DMS114 treated with DMSO at 0.1 percent for 48 hours (cell line): Measurements from ENCODE around the gene SRSF3.
"Not testable (repeated sequence)": the region's sequence is repeated elsewhere in the genome, so short reads cannot be mapped to it uniquely, and the experiment has no call there.

ENCODE experiments used
- DNase-seq: peaks from one replicate; lab custom pipeline; 2025; ENCODE audit not compliant: unreplicated experiment; lab: John Stamatoyannopoulos, UW

Gene SRSF3

GRCh38 chr6:36574679-36575078, 19.5 kb upstream of the SRSF3 start:
- DNase-seq: no peak

DNA sequence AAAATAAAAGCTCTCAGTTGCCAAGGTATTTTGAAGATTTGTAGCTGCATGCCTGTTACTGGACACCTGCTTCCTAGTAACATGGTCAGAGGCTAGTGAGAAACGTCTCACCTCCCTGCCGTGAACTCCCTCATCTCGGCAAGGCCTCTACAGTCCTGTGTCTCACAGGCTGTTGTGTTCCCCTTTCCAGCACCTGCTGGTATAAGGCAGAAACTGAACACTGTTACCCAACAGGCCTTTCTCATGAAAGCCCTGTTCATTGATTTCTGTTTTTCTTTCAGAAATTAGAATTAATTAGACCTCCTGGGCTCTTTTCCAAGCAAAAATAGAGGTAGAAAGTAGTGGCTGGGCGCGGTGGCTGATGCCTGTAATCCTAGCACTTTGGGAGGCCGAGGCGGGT, 17.6 kb upstream of the SRSF3 start:
- no peak for DNase-seq

DNA sequence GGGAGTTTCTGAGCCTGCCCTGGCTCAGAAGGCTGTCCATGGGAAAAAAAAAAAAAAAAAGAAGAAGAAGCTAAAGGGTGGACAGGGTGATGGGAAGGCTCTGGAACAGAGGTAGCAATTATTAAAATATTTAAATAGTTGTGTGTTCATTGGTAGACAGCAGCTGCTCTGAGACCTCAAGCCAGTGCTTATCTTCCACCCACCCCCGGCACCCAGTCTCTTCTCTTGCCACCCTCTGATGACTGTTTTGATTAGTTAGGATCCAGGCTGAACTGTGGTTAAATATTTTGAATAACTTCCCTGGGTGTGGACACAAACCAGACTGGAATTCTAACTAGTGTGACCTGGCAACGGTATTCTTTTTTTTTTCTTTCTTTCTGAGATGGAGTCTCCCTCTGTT, 16.9 kb upstream of the SRSF3 start:
- no peak for DNase-seq

DNA sequence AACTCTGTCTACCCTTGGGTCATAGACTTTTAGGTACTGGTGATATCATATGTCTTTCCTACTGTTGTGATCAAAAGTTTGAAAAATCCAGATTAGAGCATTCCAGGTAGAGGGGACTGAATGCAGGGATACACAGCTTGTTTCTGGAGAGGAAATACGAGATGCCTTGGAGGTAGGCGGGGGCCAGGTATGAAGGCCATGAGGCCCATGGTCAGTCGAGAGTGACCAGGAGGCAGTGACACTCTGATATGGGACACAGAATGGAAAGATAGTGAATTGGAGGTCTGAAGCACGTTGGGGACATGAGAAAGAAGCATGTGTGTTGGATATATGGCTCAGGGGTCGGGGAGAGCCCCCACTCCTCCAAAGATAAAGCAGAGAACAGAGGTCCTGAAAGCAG, 16.1 kb upstream of the SRSF3 start:
- no peak for DNase-seq

DNA sequence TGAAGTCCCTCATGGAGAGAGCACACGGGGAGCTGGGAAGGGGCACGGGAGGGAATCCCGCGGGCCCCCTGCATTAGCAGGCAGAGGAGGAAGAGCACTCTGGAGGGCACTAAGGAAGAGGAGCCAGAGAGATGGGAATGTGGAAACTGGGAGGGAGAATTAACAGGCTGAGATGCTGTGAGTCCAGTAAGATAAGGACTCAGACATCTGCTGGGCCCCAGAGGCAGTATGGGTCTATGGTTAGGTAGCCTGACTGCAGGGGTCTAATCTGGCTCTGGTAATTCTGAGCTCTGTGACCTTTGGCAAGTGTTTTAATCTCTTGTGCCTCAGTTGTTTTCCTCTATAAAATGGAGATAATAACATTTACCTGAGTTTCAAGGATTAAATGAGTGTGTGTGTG, 15.7 kb upstream of the SRSF3 start:
- DNase-seq: no peak

DNA sequence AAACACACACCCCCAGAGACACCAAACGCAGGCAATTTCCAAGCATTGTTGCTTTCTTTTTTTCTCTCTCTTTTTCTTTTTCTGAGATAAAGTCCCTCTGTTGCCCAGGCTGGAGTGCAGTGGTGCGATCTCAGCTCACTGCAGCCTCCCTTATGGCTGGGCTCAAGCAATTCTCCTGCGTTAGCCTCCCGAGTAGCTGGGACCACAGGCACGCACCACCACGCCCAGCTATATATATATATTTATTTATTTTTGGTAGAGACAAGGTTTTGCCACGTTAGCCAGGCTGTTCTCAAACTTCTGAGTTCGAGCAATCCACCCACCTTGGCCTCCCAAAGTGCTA, 14.0 kb upstream of the SRSF3 start:
- DNase-seq: no peak

DNA sequence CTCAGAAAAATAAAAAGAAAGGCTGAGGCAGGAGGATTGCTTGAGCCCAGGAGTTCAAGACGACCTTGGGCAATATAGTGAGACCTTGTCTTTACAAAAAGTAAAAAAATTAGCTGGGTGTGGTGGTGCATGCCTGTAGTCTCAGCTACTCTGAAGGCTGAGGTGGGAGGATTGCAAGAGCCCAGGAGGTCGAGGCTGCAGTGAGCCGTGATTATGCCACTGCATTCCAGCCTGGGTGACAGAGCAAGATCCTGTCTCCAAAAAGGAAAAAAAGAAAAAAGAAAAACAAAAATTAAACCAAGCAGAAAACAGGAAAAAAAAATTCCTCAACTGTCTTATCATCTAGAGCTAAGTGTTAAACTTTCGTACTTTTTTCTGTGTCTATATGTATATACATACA, 12.4 kb upstream of the SRSF3 start:
- no peak for DNase-seq

DNA sequence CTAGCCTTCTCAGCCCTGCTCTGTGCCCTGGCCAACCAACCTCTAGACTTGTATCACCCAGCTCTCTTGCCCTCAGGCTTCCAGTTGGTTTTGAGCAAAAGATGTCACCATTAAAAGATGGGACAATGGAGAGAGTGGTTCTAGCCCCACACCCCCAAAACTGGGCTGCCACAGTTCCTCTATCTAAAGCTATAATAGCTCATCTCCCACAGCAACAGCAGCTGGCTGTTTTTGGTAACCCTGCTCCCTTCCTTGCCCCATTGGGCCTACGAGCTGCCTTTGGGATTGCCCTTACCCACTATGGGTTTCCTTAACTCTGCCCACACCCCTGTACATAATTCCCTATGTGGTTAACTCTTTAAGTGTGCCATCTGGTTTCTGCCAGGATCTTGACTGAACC, 7.6 kb upstream of the SRSF3 start:
- no peak for DNase-seq

DNA sequence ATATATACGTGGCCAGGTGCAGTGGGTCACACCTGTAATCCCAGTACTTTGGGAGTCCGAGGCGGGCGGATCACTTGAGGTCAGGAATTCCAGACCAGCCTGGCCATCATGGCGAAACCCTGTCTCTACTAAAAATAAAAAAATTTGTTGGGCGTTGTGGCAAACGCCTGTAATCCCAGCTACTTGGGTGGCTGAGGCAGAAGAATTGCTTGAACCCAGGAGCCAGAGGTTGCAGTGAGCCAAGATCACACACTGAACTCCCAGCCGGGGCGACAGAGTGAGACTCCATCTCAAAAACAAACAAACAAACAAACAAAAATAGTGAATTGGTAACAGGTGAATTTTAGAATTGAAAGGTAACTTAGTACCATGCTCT, 5.1 kb upstream of the SRSF3 start:
- DNase-seq: not testable (repeated sequence)

- no peak for DNase-seq
Measured at GRCh38 chr6:36590237-36590636, 3.9 kb upstream of the SRSF3 start.

GRCh38 chr6:36592221-36592655, 1.9 kb upstream of the SRSF3 start:
- DNase-seq: no peak

- peak; percentile 66 for DNase-seq
Measured at GRCh38 chr6:36593569-36594028, 563 bp upstream of the SRSF3 start.

- peak; percentile 72 for DNase-seq
Measured at GRCh38 chr6:36594816-36595643, 868 bp downstream of the SRSF3 start.

DNA sequence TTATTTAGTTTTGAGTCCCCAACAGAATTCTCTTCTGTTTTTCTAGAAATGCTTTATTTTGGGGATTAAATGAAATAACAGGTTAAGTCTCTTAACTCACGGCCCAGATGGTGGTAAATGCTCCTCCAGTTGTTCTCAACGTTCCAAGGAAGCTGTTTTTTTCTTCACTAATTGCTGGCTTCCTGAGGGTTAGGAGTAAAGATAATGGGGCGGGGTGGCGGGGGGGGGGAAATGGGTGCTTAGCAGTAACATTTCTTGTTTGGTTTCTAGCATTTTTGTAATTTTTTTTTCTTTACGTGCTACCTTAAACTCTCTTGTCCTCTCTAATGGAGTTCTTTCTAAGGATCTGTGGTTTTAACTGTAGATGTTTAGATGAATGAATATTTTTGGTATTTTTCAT, 2.2 kb downstream of the SRSF3 start:
- DNase-seq: no peak

DNA sequence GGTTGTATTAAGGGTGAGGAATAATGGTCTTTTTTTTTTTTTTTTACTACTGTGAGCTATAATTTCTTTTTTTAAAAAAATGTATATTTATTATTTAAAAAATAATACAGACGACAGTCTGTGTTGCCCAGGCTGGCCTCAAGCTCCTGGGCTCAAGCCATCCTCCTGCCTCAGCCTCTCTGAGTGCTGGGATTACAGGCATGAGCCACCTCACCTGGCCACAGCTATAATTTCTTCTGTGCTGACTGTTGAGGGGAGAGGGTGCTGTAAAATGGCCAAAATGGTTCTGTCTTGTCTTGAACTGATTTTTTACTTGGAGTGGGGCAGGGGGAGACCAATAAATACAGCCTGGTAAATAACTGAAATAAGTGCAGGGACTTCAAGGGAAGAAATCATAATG, 3.6 kb downstream of the SRSF3 start:
- DNase-seq: no peak

DNA sequence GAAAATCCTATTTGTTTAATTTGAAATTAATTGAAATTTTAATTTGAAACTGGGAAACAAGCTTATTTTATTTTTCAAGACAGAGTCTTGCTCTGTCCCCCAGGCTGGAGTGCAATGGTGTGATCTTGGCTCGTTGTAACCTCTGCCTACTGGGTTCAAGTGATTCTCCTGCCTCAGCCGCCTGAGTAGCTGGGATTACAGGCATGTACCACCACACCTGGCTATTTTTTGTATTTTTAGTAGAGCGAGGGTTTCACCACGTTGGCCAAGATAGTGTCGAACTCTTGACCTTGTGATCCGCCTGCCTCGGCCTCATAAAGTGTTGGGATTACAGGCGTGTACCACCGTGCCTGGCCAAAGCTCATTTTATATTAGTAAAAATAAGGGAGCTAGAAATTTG, 4.2 kb downstream of the SRSF3 start:
- DNase-seq: no peak

GRCh38 chr6:36598739-36599318, 4.7 kb downstream of the SRSF3 start:
- DNase-seq: no peak

- DNase-seq: no peak
Measured at GRCh38 chr6:36599791-36600209, 5.6 kb downstream of the SRSF3 start.

GRCh38 chr6:36600564-36601146, 6.5 kb downstream of the SRSF3 start:
- no peak for DNase-seq

GRCh38 chr6:36601818-36602217, 7.7 kb downstream of the SRSF3 start:
- DNase-seq: not testable (repeated sequence)

GRCh38 chr6:36603222-36604089, 9.3 kb downstream of the SRSF3 start:
- no peak for DNase-seq
